H9 (cell line): ENCODE measurements around the gene TNIK. TPM values are rescaled to one million over a fixed set of nuclear protein-coding genes. Genes with fewer than 3 reads are reported as not detected.

Source experiments
- DNase-seq: peaks from one replicate; pipeline ENCODE4 v3.0.0-alpha.2; 2017
- H2AFZ ChIP-seq: one replicate; pipeline ENCODE4 v1.6.1; 2013; ENCODE audit warnings: mild to moderate bottlenecking, low read length, control low read depth, moderate library complexity
- H2AK5ac ChIP-seq: 2 replicates; pipeline ENCODE4 v1.6.1; 2013; ENCODE audit warnings: low read length, control low read depth, mixed read lengths; ENCODE audit not compliant: insufficient read length
- H2BK120ac ChIP-seq: one replicate; pipeline ENCODE4 v1.6.1; 2013; ENCODE audit warnings: low read depth, mild to moderate bottlenecking, low read length, control low read depth, inconsistent platforms; ENCODE audit not compliant: poor library complexity, severe bottlenecking
- H2BK12ac ChIP-seq: 2 replicates; pipeline ENCODE4 v1.6.1; 2013; ENCODE audit warnings: low read length, control low read depth, mixed read lengths, low read depth; ENCODE audit not compliant: insufficient read length
- H2BK15ac ChIP-seq: 2 replicates; pipeline ENCODE4 v1.6.1; 2013; ENCODE audit warnings: low read depth, low read length, control low read depth
- H2BK20ac ChIP-seq: one replicate; pipeline ENCODE4 v1.6.1; 2013; ENCODE audit warnings: low read depth, mild to moderate bottlenecking, low read length, control low read depth, inconsistent platforms; ENCODE audit not compliant: poor library complexity, severe bottlenecking
- H2BK5ac ChIP-seq: 2 replicates; pipeline ENCODE4 v1.6.1; 2013; ENCODE audit warnings: low read length, control low read depth, mixed read lengths; ENCODE audit not compliant: insufficient read length
- H3K14ac ChIP-seq: 2 replicates; pipeline ENCODE4 v1.6.1; 2013; ENCODE audit warnings: low read length, control low read depth; ENCODE audit not compliant: insufficient read depth
- H3K18ac ChIP-seq: 2 replicates; pipeline ENCODE4 v1.6.1; 2013; ENCODE audit warnings: low read depth, mild to moderate bottlenecking, mixed read lengths, low read length, control low read depth; ENCODE audit not compliant: insufficient read length
- H3K23ac ChIP-seq: 2 replicates; pipeline ENCODE4 v1.6.1; 2013; ENCODE audit warnings: low read length, control low read depth, mixed read lengths, low read depth; ENCODE audit not compliant: insufficient read length
- H3K23me2 ChIP-seq: 2 replicates; pipeline ENCODE4 v1.6.1; 2013; ENCODE audit warnings: low read depth, mild to moderate bottlenecking, mixed read lengths, low read length, control low read depth; ENCODE audit not compliant: insufficient read length, poor library complexity, severe bottlenecking
- H3K27ac ChIP-seq: 2 replicates; pipeline ENCODE4 v1.5.1; 2013; ENCODE audit warnings: low read length, control low read depth, mixed read lengths, low read depth; ENCODE audit not compliant: insufficient read length
- H3K27me3 ChIP-seq: 2 replicates; pipeline ENCODE4 v1.6.1; 2013; ENCODE audit warnings: low read length, control low read depth, inconsistent platforms; ENCODE audit not compliant: insufficient read depth
- H3K4ac ChIP-seq: 2 replicates; pipeline ENCODE4 v1.6.1; 2013; ENCODE audit warnings: low read depth, mild to moderate bottlenecking, control low read depth, inconsistent platforms, low read length, moderate library complexity
- H3K4me1 ChIP-seq: 2 replicates; pipeline ENCODE4 v1.6.1; 2013; ENCODE audit warnings: low read length, control low read depth, inconsistent platforms; ENCODE audit not compliant: insufficient read depth
- H3K4me2 ChIP-seq: 2 replicates; pipeline ENCODE4 v1.6.1; 2013; ENCODE audit warnings: low read length, control low read depth, mixed read lengths; ENCODE audit not compliant: insufficient read length, insufficient read depth
- H3K56ac ChIP-seq: 2 replicates; pipeline ENCODE4 v1.6.1; 2013; ENCODE audit warnings: low read depth, mild to moderate bottlenecking, mixed read lengths, low read length, control low read depth; ENCODE audit not compliant: insufficient read length
- H3K79me1 ChIP-seq: 2 replicates; pipeline ENCODE4 v1.6.1; 2013; ENCODE audit warnings: low read depth, mild to moderate bottlenecking, moderate library complexity, low read length, control low read depth, inconsistent platforms; ENCODE audit not compliant: insufficient read depth, poor library complexity, severe bottlenecking
- H3K79me2 ChIP-seq: 2 replicates; pipeline ENCODE4 v1.6.1; 2013; ENCODE audit warnings: low read length, control low read depth, inconsistent platforms; ENCODE audit not compliant: insufficient read depth
- H3K9ac ChIP-seq: 2 replicates; pipeline ENCODE4 v1.6.1; 2013; ENCODE audit warnings: low read length, control low read depth, mixed read lengths; ENCODE audit not compliant: insufficient read length; ENCODE audit errors: extremely low read depth
- H3K9me3 ChIP-seq: one replicate; pipeline ENCODE4 v1.6.1; 2013; ENCODE audit warnings: low read depth, low read length, inconsistent platforms; ENCODE audit not compliant: control insufficient read depth
- H3T11ph ChIP-seq: one replicate; pipeline ENCODE4 v1.6.1; 2013; ENCODE audit warnings: mild to moderate bottlenecking, low read length, control low read depth, inconsistent platforms
- H4K20me1 ChIP-seq: one replicate; pipeline ENCODE4 v1.6.1; 2013; ENCODE audit not compliant: control insufficient read depth, insufficient read length, insufficient read depth
- H4K5ac ChIP-seq: 2 replicates; pipeline ENCODE4 v1.6.1; 2013; ENCODE audit warnings: low read depth, mild to moderate bottlenecking, mixed read lengths, low read length, control low read depth; ENCODE audit not compliant: insufficient read length
- H4K8ac ChIP-seq: replicated peaks from 2 replicates; pipeline ENCODE4 v1.6.1; 2013; ENCODE audit warnings: low read length, control low read depth, mixed read lengths, low read depth; ENCODE audit not compliant: insufficient read length
- H4K91ac ChIP-seq: 2 replicates; pipeline ENCODE4 v1.6.1; 2013; ENCODE audit warnings: low read depth, mild to moderate bottlenecking, moderate library complexity, mixed read lengths, low read length, control low read depth; ENCODE audit not compliant: insufficient read length
- H3K27ac Mint-ChIP-seq, 3 experiments: 2 replicates in 2 of 3; 3 replicates in 1 of 3; pipeline ENCODE4 v1.8.0; 2020 to 2021; ENCODE audit warnings: mixed read lengths in 3 of 3, mild to moderate bottlenecking in 1 of 3, moderate library complexity in 1 of 3
- H3K27me3 Mint-ChIP-seq: 2 replicates; pipeline ENCODE4 v1.8.0; 2021; ENCODE audit warnings: low read depth, mild to moderate bottlenecking, moderate library complexity, mixed read lengths
- H3K36me3 Mint-ChIP-seq, 3 experiments: 2 replicates in 2 of 3; 3 replicates in 1 of 3; pipeline ENCODE4 v1.8.0; 2020 to 2021; ENCODE audit warnings: low read depth in 3 of 3, mixed read lengths in 3 of 3; ENCODE audit not compliant: insufficient read depth in 1 of 3
- H3K4me1 Mint-ChIP-seq, 2 experiments: 2 replicates each; pipeline ENCODE4 v1.8.0; 2020; ENCODE audit warnings: mixed read lengths in 2 of 2
- H3K4me3 Mint-ChIP-seq, 2 experiments: 2 replicates in 1 of 2; 3 replicates in 1 of 2; pipeline ENCODE4 v1.8.0; 2020 to 2021; ENCODE audit warnings: mild to moderate bottlenecking in 2 of 2, mixed read lengths in 2 of 2, moderate library complexity in 1 of 2
- H3K9me3 Mint-ChIP-seq, 2 experiments: 2 replicates in 1 of 2; 3 replicates in 1 of 2; pipeline ENCODE4 v1.8.0; 2020; ENCODE audit warnings: mild to moderate bottlenecking in 2 of 2, mixed read lengths in 2 of 2, moderate library complexity in 1 of 2
- CTCF ChIP-seq: fragments of 200-600 bp; sonication (generic); conservative IDR thresholded peaks from 3 replicates; pipeline ENCODE4 v1.8.0; 2021; ENCODE audit warnings: antibody characterized with exemption, mild to moderate bottlenecking
- total RNA-seq: library from RNA; stranded (reverse); gene quantifications from 2 replicates; pipeline ENCODE4 v1.2.1, GENCODE V29; 2021

TNIK gene
- total RNA-seq, 1 experiment from 2014 or later: 15.9 TPM

DNA sequence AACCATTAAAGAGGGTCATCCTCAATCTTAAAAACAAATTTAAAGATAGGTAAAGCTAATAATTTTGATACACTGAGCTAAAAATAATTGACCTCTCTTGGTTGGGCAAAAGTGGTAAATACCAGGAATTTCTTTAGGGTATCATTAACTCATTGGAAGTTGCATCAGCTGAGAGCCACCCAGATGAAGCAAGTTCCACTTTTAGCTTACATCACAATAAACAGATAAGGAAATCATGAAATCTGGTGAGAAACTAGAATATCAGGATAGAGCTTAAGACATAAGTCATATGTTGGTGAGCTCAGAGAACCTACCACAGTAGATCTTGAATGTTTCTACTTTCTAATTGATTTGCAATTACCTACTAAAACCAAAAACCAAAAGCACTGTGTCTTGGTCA lies 336.3 kb downstream of the TNIK start:
- no peak overlapping the region for H3K23ac ChIP-seq
- no peak overlapping the region for H3K9ac ChIP-seq
- H3K14ac ChIP-seq: no peak overlapping the region
- Mint-ChIP-seq H3K4me1 (peaks cover 0 to 3% of the 10 kb centered on the region in 2 experiments; a peak in 2 of 4 replicates), H3K36me3 (peaks cover 7 to 16% (median 9%) of the 10 kb centered on the region in 3 experiments), H3K27me3 (no peaks in the 10 kb centered on the region), H3K9me3 (peaks cover 5 to 7% of the 10 kb centered on the region in 2 experiments; a peak in 4 of 5 replicates), H3K27ac (no peak overlapping the region), H3K4me3 (no peak overlapping the region)
- H3K79me2 ChIP-seq: no peaks in the 10 kb centered on the region
- no peak overlapping the region for H2BK5ac ChIP-seq
- no peak overlapping the region for H2BK20ac ChIP-seq
- no peak overlapping the region for H3K27ac ChIP-seq
- H3K23me2 ChIP-seq: no peaks in the 10 kb centered on the region
- H4K20me1 ChIP-seq: no peaks in the 10 kb centered on the region
- no peak for TF ChIP-seq CTCF
- no peak overlapping the region for H4K91ac ChIP-seq
- no peak overlapping the region for H2AK5ac ChIP-seq
- no peak overlapping the region for H3K56ac ChIP-seq
- no peaks in the 10 kb centered on the region for H3K27me3 ChIP-seq
- DNase-seq: no peak
- H2BK12ac ChIP-seq: no peak overlapping the region
- H4K8ac ChIP-seq: no peak overlapping the region
- H3K4me2 ChIP-seq: no peak overlapping the region
- H2BK15ac ChIP-seq: no peak overlapping the region
- H3K4me1 ChIP-seq: no peaks in the 10 kb centered on the region; the same call in 1 of the 2 replicates
- no peak overlapping the region for H4K5ac ChIP-seq
- no peak overlapping the region for H3T11ph ChIP-seq
- no peaks in the 10 kb centered on the region for H3K79me1 ChIP-seq
- no peak overlapping the region for H3K4ac ChIP-seq
- no peaks in the 10 kb centered on the region for H3K9me3 ChIP-seq
- H2BK120ac ChIP-seq: no peak overlapping the region
- no peak overlapping the region for H2AFZ ChIP-seq
- H3K18ac ChIP-seq: no peak overlapping the region
